Measurements from ENCODE around the gene ASPA. TPM values are rescaled to one million over a fixed set of nuclear protein-coding genes. Genes with fewer than 3 reads are reported as not detected.

ASPA gene
- total RNA-seq, 1 donor from 2014 or later: not detected

- TF ChIP-seq CTCF (IDR thresholded peaks at IDR 0.05; ENCODE audit: insufficient read depth, low read depth, low read length): no peak
- TF ChIP-seq EZH2 (IDR thresholded peaks at IDR 0.05; ENCODE audit: insufficient read depth, low read length): no peak
- DNase-seq (ENCODE audit: low read depth) (no peak), FAIRE-seq (no peak)
- no peaks in the 10 kb centered on the region for H3K36me3 ChIP-seq (ENCODE audit: insufficient read depth, low read length)
- H3K9me3 Mint-ChIP-seq (ENCODE audit: unreplicated experiment): no peaks in the 10 kb centered on the region
- H3K9me3 ChIP-seq (ENCODE audit: insufficient read depth, low read depth, low read length): no peaks in the 10 kb centered on the region
- H3K27ac ChIP-seq (ENCODE audit: low read depth, low read length): no peak overlapping the region
- no peaks in the 10 kb centered on the region for H3K27me3 ChIP-seq (ENCODE audit: insufficient read depth, low read length)
- no peaks in the 10 kb centered on the region for H4K20me1 ChIP-seq (ENCODE audit: insufficient read depth, low read length)
- no peak overlapping the region for H3K9ac ChIP-seq (ENCODE audit: low read length)
- H3K4me3 ChIP-seq (ENCODE audit: insufficient read depth, low read depth, low read length): no peak overlapping the region
- no peak overlapping the region for H3K4me2 ChIP-seq (ENCODE audit: low read length)
- no peak overlapping the region for H2AFZ ChIP-seq (ENCODE audit: low read depth, low read length)
- H3K4me1 Mint-ChIP-seq (ENCODE audit: low read depth, unreplicated experiment): no peaks in the 10 kb centered on the region
- H3K4me1 ChIP-seq (ENCODE audit: insufficient read depth, low read length): peaks cover 2% of the 10 kb centered on the region
- H3K79me2 ChIP-seq (ENCODE audit: insufficient read depth, low read length): no peaks in the 10 kb centered on the region
- H3K27ac Mint-ChIP-seq (ENCODE audit: unreplicated experiment): no peak overlapping the region
- no peaks in the 10 kb centered on the region for H3K36me3 Mint-ChIP-seq (ENCODE audit: low read depth, unreplicated experiment)
- H3K27me3 Mint-ChIP-seq (ENCODE audit: low read depth, unreplicated experiment): peaks cover 3% of the 10 kb centered on the region
- H3K4me3 Mint-ChIP-seq (ENCODE audit: unreplicated experiment): no peak overlapping the region
These were observed 48.2 kb downstream of the ASPA start for GRCh38 chr17:3524024-3524423.

- Mint-ChIP-seq H3K9me3 (ENCODE audit: unreplicated experiment) (no peaks in the 10 kb centered on the region), H3K27ac (ENCODE audit: unreplicated experiment) (no peak overlapping the region), H3K4me3 (ENCODE audit: unreplicated experiment) (no peak overlapping the region), H3K27me3 (ENCODE audit: low read depth, unreplicated experiment) (no peaks in the 10 kb centered on the region), H3K4me1 (ENCODE audit: low read depth, unreplicated experiment) (no peaks in the 10 kb centered on the region), H3K36me3 (ENCODE audit: low read depth, unreplicated experiment) (no peaks in the 10 kb centered on the region)
- H3K27me3 ChIP-seq (ENCODE audit: insufficient read depth, low read length): no peaks in the 10 kb centered on the region
- no peaks in the 10 kb centered on the region for H3K36me3 ChIP-seq (ENCODE audit: insufficient read depth, low read length)
- FAIRE-seq (no peak), DNase-seq (ENCODE audit: low read depth) (no peak)
- H2AFZ ChIP-seq (ENCODE audit: low read depth, low read length): no peak overlapping the region
- H3K4me3 ChIP-seq (ENCODE audit: insufficient read depth, low read depth, low read length): no peak overlapping the region
- TF ChIP-seq EZH2 (IDR thresholded peaks at IDR 0.05; ENCODE audit: insufficient read depth, low read length) (no peak), CTCF (IDR thresholded peaks at IDR 0.05; ENCODE audit: insufficient read depth, low read depth, low read length) (no peak)
- H3K4me1 ChIP-seq (ENCODE audit: insufficient read depth, low read length): peaks cover 6% of the 10 kb centered on the region
- H4K20me1 ChIP-seq (ENCODE audit: insufficient read depth, low read length): no peaks in the 10 kb centered on the region
- no peaks in the 10 kb centered on the region for H3K79me2 ChIP-seq (ENCODE audit: insufficient read depth, low read length)
- H3K27ac ChIP-seq (ENCODE audit: low read depth, low read length): no peak overlapping the region
- H3K9me3 ChIP-seq (ENCODE audit: insufficient read depth, low read depth, low read length): no peaks in the 10 kb centered on the region
- H3K9ac ChIP-seq (ENCODE audit: low read length): no peak overlapping the region
- H3K4me2 ChIP-seq (ENCODE audit: low read length): no peak overlapping the region
These were observed 50.7 kb downstream of the ASPA start for GRCh38 chr17:3526491-3526890.

- H3K36me3 Mint-ChIP-seq (ENCODE audit: low read depth, unreplicated experiment): no peaks in the 10 kb centered on the region
- H4K20me1 ChIP-seq (ENCODE audit: insufficient read depth, low read length): no peaks in the 10 kb centered on the region
These were observed 51.2 kb downstream of the ASPA start for GRCh38 chr17:3526971-3527370.

More at GRCh38 chr17:3526971-3527370, 51.2 kb downstream of the ASPA start:
- H3K27me3 Mint-ChIP-seq (ENCODE audit: low read depth, unreplicated experiment): peaks cover 2% of the 10 kb centered on the region
- DNase-seq (ENCODE audit: low read depth) (no peak), FAIRE-seq (no peak)
- TF ChIP-seq EZH2 (IDR thresholded peaks at IDR 0.05; ENCODE audit: insufficient read depth, low read length) (no peak), CTCF (IDR thresholded peaks at IDR 0.05; ENCODE audit: insufficient read depth, low read depth, low read length) (no peak)
- Histone ChIP-seq H3K4me3 (ENCODE audit: insufficient read depth, low read depth, low read length) (no peak overlapping the region), H2AFZ (ENCODE audit: low read depth, low read length) (no peak overlapping the region), H3K4me2 (ENCODE audit: low read length) (no peak overlapping the region), H3K27ac (ENCODE audit: low read depth, low read length) (no peak overlapping the region), H3K27me3 (ENCODE audit: insufficient read depth, low read length) (no peaks in the 10 kb centered on the region), H3K9me3 (ENCODE audit: insufficient read depth, low read depth, low read length) (no peaks in the 10 kb centered on the region), H3K79me2 (ENCODE audit: insufficient read depth, low read length) (no peaks in the 10 kb centered on the region), H3K4me1 (ENCODE audit: insufficient read depth, low read length) (peaks cover 6% of the 10 kb centered on the region), H3K36me3 (ENCODE audit: insufficient read depth, low read length) (no peaks in the 10 kb centered on the region), H3K9ac (ENCODE audit: low read length) (no peak overlapping the region)
- no peaks in the 10 kb centered on the region for H3K4me1 Mint-ChIP-seq (ENCODE audit: low read depth, unreplicated experiment)
- H3K9me3 Mint-ChIP-seq (ENCODE audit: unreplicated experiment): no peaks in the 10 kb centered on the region
- H3K4me3 Mint-ChIP-seq (ENCODE audit: unreplicated experiment): no peak overlapping the region
- H3K27ac Mint-ChIP-seq (ENCODE audit: unreplicated experiment): no peak overlapping the region
